Measurements from ENCODE around the gene ADAMTS17. TPM values are rescaled to one million over a fixed set of nuclear protein-coding genes. Genes with fewer than 3 reads are reported as not detected.

ADAMTS17 gene
- total and polyA plus RNA-seq, 2 experiments from 2014 or later = 3.7 to 4.4 TPM

- no peaks in the 10 kb centered on the region for H3K36me3 ChIP-seq (replicated peaks; ENCODE audit: insufficient read depth, low read depth)
- no peak overlapping the region for H3K4me2 ChIP-seq
- 93% methylated on average over 8 of the region's 8 CpGs for WGBS (ENCODE audit: low lambda C conversion rate, missing lambda C conversion rate)
- H3K9me2 ChIP-seq (replicated peaks; ENCODE audit: insufficient read depth) = no peaks in the 10 kb centered on the region
- no peak overlapping the region for H3K4me3 ChIP-seq
- TF ChIP-seq EZH2phosphoT487 (IDR thresholded peaks at IDR 0.05; ENCODE audit: low read depth, severe bottlenecking, unreplicated experiment) = no peak
- TF ChIP-seq EZH2 (IDR thresholded peaks at IDR 0.05; ENCODE audit: borderline replicate concordance) = no peak
- no peak for TF ChIP-seq CTCF (IDR thresholded peaks at IDR 0.05; ENCODE audit: poor library complexity)
- no peak for DNase-seq (ENCODE audit: low spot score)
- peaks cover 8% of the 10 kb centered on the region for H3K4me1 ChIP-seq (ENCODE audit: insufficient read depth)
- no peak overlapping the region for H2AFZ ChIP-seq
- H4K20me1 ChIP-seq (ENCODE audit: insufficient read depth, poor library complexity, severe bottlenecking) = no peaks in the 10 kb centered on the region
- no peaks in the 10 kb centered on the region for H3K79me2 ChIP-seq
- no peak overlapping the region for H3K27ac ChIP-seq
- H3K9me3 ChIP-seq (ENCODE audit: low read depth) = no peaks in the 10 kb centered on the region
- peaks cover 16% of the 10 kb centered on the region for H3K27me3 ChIP-seq
These were observed 6.8 kb upstream of the ADAMTS17 start for GRCh38 chr15:100348578-100348977.

- H3K79me2 ChIP-seq = no peaks in the 10 kb centered on the region
- H3K4me3 ChIP-seq = no peak overlapping the region
- peaks cover 25% of the 10 kb centered on the region for H3K27me3 ChIP-seq
- H2AFZ ChIP-seq = no peak overlapping the region
- H4K20me1 ChIP-seq (ENCODE audit: insufficient read depth, poor library complexity, severe bottlenecking) = no peaks in the 10 kb centered on the region
- peaks cover 8% of the 10 kb centered on the region for H3K4me1 ChIP-seq (ENCODE audit: insufficient read depth)
- TF ChIP-seq EZH2 (IDR thresholded peaks at IDR 0.05; ENCODE audit: borderline replicate concordance) = no peak
- no peak overlapping the region for H3K4me2 ChIP-seq
- DNase-seq (ENCODE audit: low spot score) = no peak
- no peaks in the 10 kb centered on the region for H3K9me2 ChIP-seq (replicated peaks; ENCODE audit: insufficient read depth)
- 98% methylated on average over 2 of the region's 2 CpGs for WGBS (ENCODE audit: low lambda C conversion rate, missing lambda C conversion rate)
- no peaks in the 10 kb centered on the region for H3K9me3 ChIP-seq (ENCODE audit: low read depth)
- H3K27ac ChIP-seq = no peak overlapping the region
- H3K36me3 ChIP-seq (replicated peaks; ENCODE audit: insufficient read depth, low read depth) = no peaks in the 10 kb centered on the region
These were observed 5.2 kb upstream of the ADAMTS17 start for GRCh38 chr15:100346866-100347512.

- DNase-seq (ENCODE audit: low spot score) = no peak
- H3K79me2 ChIP-seq = no peaks in the 10 kb centered on the region
- peaks cover 30% of the 10 kb centered on the region for H3K27me3 ChIP-seq
- no peak for TF ChIP-seq EZH2 (IDR thresholded peaks at IDR 0.05; ENCODE audit: borderline replicate concordance)
- TF ChIP-seq EZH2phosphoT487 (IDR thresholded peaks at IDR 0.05; ENCODE audit: low read depth, severe bottlenecking, unreplicated experiment) = no peak
- no peak for TF ChIP-seq CTCF (IDR thresholded peaks at IDR 0.05; ENCODE audit: poor library complexity)
- H3K4me1 ChIP-seq (ENCODE audit: insufficient read depth) = no peaks in the 10 kb centered on the region
- H3K9me2 ChIP-seq (replicated peaks; ENCODE audit: insufficient read depth) = no peaks in the 10 kb centered on the region
- H4K20me1 ChIP-seq (ENCODE audit: insufficient read depth, poor library complexity, severe bottlenecking) = no peaks in the 10 kb centered on the region
- WGBS (ENCODE audit: low lambda C conversion rate, missing lambda C conversion rate) = 69% methylated on average over 3 of the region's 3 CpGs
- H2AFZ ChIP-seq = no peak overlapping the region
- H3K9me3 ChIP-seq (ENCODE audit: low read depth) = no peaks in the 10 kb centered on the region
- no peak overlapping the region for H3K4me3 ChIP-seq
- no peak overlapping the region for H3K4me2 ChIP-seq
- H3K27ac ChIP-seq = no peak overlapping the region
- H3K36me3 ChIP-seq (replicated peaks; ENCODE audit: insufficient read depth, low read depth) = no peaks in the 10 kb centered on the region
These were observed 3.7 kb upstream of the ADAMTS17 start for GRCh38 chr15:100345438-100345837.

- Histone ChIP-seq H3K36me3 (replicated peaks; ENCODE audit: insufficient read depth, low read depth) (no peaks in the 10 kb centered on the region), H3K9me3 (ENCODE audit: low read depth) (no peaks in the 10 kb centered on the region), H2AFZ (no peak overlapping the region), H3K4me1 (ENCODE audit: insufficient read depth) (no peaks in the 10 kb centered on the region), H3K79me2 (no peaks in the 10 kb centered on the region), H3K9me2 (replicated peaks; ENCODE audit: insufficient read depth) (no peaks in the 10 kb centered on the region), H3K4me3 (no peak overlapping the region), H3K4me2 (no peak overlapping the region), H3K27ac (no peak overlapping the region), H3K27me3 (peaks cover 30% of the 10 kb centered on the region), H4K20me1 (ENCODE audit: insufficient read depth, poor library complexity, severe bottlenecking) (no peaks in the 10 kb centered on the region)
- no peak for TF ChIP-seq CTCF (IDR thresholded peaks at IDR 0.05; ENCODE audit: poor library complexity)
- TF ChIP-seq EZH2phosphoT487 (IDR thresholded peaks at IDR 0.05; ENCODE audit: low read depth, severe bottlenecking, unreplicated experiment) = no peak
- WGBS (ENCODE audit: low lambda C conversion rate, missing lambda C conversion rate) = 91% methylated on average over 3 of the region's 3 CpGs
- DNase-seq (ENCODE audit: low spot score) = no peak
These were observed 1.5 kb upstream of the ADAMTS17 start for GRCh38 chr15:100343251-100343650.

Measured in hepatocyte (in vitro differentiated cells).